Kidney (tissue), 14 donors: ENCODE data around the gene CCDC57. TPM values are rescaled to one million over a fixed set of nuclear protein-coding genes. Genes with fewer than 3 reads are reported as not detected.

Experiments used
- DNase-seq, 5 donors: peaks; one replicate each; pipeline ENCODE4 v3.0.0-alpha.2; 2013 to 2020
- FAIRE-seq: peaks from 2 replicates; lab custom pipeline; 2012; peaks lifted over from hg19 to GRCh38; lab: Jason Lieb, UNC
- H3K27ac ChIP-seq, 2 donors: one replicate each; pipeline ENCODE4 v1.7.0; 2013; ENCODE audit warnings: low read depth in 2 of 2, low read length in 2 of 2, inconsistent platforms in 1 of 2
- H3K27me3 ChIP-seq: one replicate; pipeline ENCODE4 v1.7.1; 2013; ENCODE audit warnings: low read length, inconsistent platforms; ENCODE audit not compliant: control insufficient read depth, insufficient read depth
- H3K36me3 ChIP-seq, 3 donors: one replicate each; pipeline versions ENCODE4 v1.7.0 to v1.7.1; 2013; ENCODE audit warnings: low read length in 3 of 3, control low read depth in 1 of 3, inconsistent platforms in 1 of 3; ENCODE audit not compliant: insufficient read depth in 3 of 3, control insufficient read depth in 2 of 3
- H3K4me1 ChIP-seq, 3 donors: one replicate each; pipeline versions ENCODE4 v1.7.0 to v1.7.1; 2013; ENCODE audit warnings: low read length in 3 of 3, inconsistent platforms in 1 of 3, low read depth in 1 of 3; ENCODE audit not compliant: control insufficient read depth in 2 of 3, insufficient read depth in 2 of 3
- H3K4me3 ChIP-seq, 3 donors: one replicate each; pipeline versions ENCODE4 v1.7.0 to v1.8.1; 2013; ENCODE audit warnings: low read length in 3 of 3, control low read depth in 1 of 3, inconsistent platforms in 1 of 3
- H3K9ac ChIP-seq, 3 donors: one replicate each; pipeline versions ENCODE4 v1.7.0 to v1.7.1; 2013; ENCODE audit warnings: low read length in 3 of 3, control low read depth in 1 of 3, inconsistent platforms in 1 of 3
- H3K9me3 ChIP-seq, 3 donors: one replicate each; pipeline versions ENCODE4 v1.7.0 to v1.7.1; 2013; ENCODE audit warnings: low read length in 3 of 3, control low read depth in 1 of 3, inconsistent platforms in 1 of 3; ENCODE audit not compliant: control insufficient read depth in 2 of 3, insufficient read depth in 1 of 3
- intact Hi-C: fragments of 100-400 bp; cut with DNase I; formaldehyde crosslinking; loops from one replicate; pipeline ENCODE4 v1.11.1; 2022
- polyA plus RNA-seq: library from polyadenylated mRNA; stranded (reverse); fragments of 350-450 nt; fragmentation: Illumina TruSeq; extraction: RNeasy Lipid Tissue Mini Kit (QIAGEN cat#74804); gene quantifications from one replicate; pipeline ENCODE4 v1.2.3, GENCODE V29; 2014; ENCODE audit warnings: low read depth, low replicate concordance; ENCODE audit not compliant: insufficient read depth
- total RNA-seq: library from RNA; stranded (reverse); fragmentation: NEBNext Ultra II Directional; extraction: Animal tissue kit (Norgen Biotek cat#: 25700); gene quantifications from one replicate; pipeline ENCODE4 v1.2.1, GENCODE V29; 2021
- TF ChIP-seq, protein P1 (sequence below): IDR thresholded peaks from 3 replicates; pipeline ENCODE4 v1.5.1; 2012; ENCODE audit warnings: mild to moderate bottlenecking, moderate library complexity, borderline replicate concordance; ENCODE audit not compliant: insufficient read depth; ENCODE audit errors: extremely low read depth
- donor health status: control.
- donor health status: control.
- donor health status: control.
- donor health status: control.
- donor health status: control.
- donor health status: DM: yes; HTN: yes; CAD: no.
- donor health status: Normal renal cell carcinoma (clear cell type).

CCDC57 gene
- total and polyA plus RNA-seq, 2 donors from 2014 or later, result 46.7 to 79.4 TPM

DNA sequence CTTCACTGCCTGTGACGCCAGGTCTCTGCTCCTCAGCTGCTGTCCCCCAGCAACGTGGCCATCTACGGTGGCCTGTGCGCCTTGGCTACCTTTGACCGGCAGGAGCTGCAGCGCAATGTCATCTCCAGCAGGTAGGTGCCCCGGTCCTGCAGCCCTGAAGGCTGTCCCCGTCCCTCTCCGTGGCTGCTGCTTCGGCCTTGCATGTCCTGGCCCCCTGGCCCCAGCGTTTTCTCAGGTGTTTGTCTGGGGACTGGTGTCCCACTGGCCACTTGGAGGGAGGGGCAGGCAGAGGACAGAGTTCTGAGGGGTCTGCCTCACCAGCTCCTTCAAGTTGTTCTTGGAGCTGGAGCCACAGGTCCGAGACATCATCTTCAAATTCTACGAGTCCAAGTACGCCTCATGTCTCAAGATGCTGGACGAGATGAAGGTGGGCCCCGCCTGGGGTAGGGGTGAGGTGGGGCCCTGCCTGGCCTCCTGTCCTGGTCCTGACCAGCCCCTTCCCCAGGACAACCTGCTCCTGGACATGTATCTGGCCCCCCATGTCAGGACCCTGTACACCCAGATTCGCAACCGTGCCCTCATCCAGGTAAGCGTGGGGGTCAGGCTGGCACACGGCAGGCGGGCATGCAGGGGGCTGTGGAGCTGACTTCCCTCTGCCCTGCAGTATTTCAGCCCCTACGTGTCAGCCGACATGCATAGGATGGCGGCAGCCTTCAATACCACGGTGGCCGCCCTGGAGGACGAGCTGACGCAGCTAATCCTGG, 156.5 kb downstream of the CCDC57 start:
- intact Hi-C loops, result no loop called here
- TF ChIP-seq, protein P1, sequence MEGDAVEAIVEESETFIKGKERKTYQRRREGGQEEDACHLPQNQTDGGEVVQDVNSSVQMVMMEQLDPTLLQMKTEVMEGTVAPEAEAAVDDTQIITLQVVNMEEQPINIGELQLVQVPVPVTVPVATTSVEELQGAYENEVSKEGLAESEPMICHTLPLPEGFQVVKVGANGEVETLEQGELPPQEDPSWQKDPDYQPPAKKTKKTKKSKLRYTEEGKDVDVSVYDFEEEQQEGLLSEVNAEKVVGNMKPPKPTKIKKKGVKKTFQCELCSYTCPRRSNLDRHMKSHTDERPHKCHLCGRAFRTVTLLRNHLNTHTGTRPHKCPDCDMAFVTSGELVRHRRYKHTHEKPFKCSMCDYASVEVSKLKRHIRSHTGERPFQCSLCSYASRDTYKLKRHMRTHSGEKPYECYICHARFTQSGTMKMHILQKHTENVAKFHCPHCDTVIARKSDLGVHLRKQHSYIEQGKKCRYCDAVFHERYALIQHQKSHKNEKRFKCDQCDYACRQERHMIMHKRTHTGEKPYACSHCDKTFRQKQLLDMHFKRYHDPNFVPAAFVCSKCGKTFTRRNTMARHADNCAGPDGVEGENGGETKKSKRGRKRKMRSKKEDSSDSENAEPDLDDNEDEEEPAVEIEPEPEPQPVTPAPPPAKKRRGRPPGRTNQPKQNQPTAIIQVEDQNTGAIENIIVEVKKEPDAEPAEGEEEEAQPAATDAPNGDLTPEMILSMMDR, result no peak
- peaks cover 0 to 20% (median 4%) of the 10 kb centered on the region in 3 donors for H3K36me3 ChIP-seq
- H3K4me1 ChIP-seq, result peaks cover 0 to 23% (median 12%) of the 10 kb centered on the region in 3 donors
- FAIRE-seq, result no peak
- H3K27me3 ChIP-seq, result no peaks in the 10 kb centered on the region
- no peaks in the 10 kb centered on the region for H3K9me3 ChIP-seq
- H3K9ac ChIP-seq, result no peak overlapping the region
- H3K27ac ChIP-seq, result no peak overlapping the region
- DNase-seq, result peak in 1 of 5 donors; percentile 76
- H3K4me3 ChIP-seq, result no peak overlapping the region

DNA sequence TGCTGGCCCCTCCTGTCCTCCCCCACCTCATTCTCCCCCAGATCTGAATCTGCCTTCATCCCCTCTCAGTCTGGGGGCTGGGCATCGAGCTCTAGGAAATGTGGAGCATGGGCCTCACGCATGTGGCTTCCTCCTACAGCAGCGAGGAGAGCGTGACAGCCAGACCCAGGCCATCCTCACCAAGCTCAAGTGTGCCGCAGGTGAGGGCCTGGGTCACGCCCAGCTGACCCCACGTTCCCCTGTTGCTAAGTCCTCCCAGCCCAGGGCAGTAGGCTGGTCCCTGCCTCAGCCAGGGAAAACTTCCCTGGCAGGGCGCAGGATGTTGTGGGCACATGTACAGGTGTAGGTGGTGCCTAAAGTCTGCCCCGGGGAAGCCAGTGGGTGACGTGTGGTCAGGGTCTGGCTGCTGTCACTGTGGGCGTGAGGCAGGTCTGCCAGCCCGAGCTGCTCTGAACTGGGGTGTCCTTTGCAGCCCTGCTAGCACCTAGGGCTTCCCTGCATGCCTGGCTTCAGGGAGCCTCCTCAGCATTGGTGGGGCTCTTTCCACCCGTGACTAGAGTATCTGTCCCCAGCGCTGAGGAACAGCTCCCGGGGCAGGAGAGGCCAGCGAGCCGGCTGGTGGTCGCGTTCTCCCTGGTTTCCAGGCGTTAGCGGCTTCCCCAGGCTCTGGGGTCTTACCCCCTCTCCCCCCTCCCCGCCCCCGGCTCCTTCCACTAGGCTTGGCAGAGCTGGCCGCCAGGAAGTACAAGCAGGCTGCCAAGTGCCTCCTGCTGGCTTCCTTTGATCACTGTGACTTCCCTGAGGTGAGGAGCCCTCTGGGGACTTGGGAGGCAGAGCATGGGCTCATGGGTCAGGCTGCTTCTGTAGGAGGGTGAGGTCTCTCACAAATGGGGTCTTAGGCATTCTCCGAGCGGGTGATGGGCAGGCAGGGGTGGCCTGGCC, 157.3 kb downstream of the CCDC57 start:
- Histone ChIP-seq H3K9ac (no peak overlapping the region), H3K36me3 (peaks cover 0 to 13% (median 2%) of the 10 kb centered on the region in 3 donors), H3K4me3 (no peak overlapping the region), H3K27me3 (no peaks in the 10 kb centered on the region), H3K9me3 (no peaks in the 10 kb centered on the region), H3K4me1 (peaks cover 0 to 30% (median 12%) of the 10 kb centered on the region in 3 donors), H3K27ac (no peak overlapping the region)
- DNase-seq (peak in 1 of 5 donors; percentile 56), FAIRE-seq (no peak)
- intact Hi-C loops, result no loop called here
- TF ChIP-seq, protein P1, result no peak

DNA sequence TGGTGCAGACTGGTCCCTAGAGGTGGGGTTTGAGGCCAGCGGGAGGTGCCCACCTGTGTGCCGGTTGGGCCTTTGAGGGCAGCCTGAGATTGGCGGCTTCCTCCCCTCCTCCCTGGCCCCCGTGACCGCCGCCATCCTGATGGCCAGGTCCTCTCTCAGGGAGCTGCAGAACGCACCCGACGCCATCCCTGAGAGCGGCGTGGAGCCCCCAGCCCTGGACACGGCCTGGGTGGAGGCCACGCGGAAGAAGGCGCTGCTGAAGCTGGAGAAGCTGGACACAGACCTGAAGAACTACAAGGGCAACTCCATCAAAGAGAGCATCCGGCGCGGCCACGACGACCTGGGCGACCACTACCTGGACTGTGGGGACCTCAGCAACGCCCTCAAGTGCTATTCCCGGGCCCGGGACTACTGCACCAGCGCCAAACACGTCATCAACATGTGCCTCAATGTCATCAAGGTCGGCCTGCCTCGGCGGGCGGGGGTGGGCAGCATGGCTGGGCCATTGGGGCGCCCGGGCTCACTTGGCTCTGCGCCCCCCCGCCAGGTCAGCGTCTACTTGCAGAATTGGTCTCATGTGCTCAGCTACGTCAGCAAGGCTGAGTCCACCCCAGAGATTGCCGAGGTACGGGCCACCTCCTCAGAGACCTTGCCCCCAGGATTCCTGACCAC, 158.2 kb downstream of the CCDC57 start:
- TF ChIP-seq, protein P1, result no peak
- peaks cover 0 to 13% (median 2%) of the 10 kb centered on the region in 3 donors for H3K36me3 ChIP-seq
- peak in 1 of 5 donors; percentile 73 for DNase-seq

More for the DNA sequence above, 158.2 kb downstream of the CCDC57 start:
- H3K27me3 ChIP-seq, result no peaks in the 10 kb centered on the region
- no peak for FAIRE-seq
- peaks cover 0 to 32% (median 12%) of the 10 kb centered on the region in 3 donors for H3K4me1 ChIP-seq
- H3K27ac ChIP-seq, result no peak overlapping the region
- H3K9ac ChIP-seq, result no peak overlapping the region
- H3K4me3 ChIP-seq, result no peak overlapping the region
- intact Hi-C loops, result no loop called here
- no peaks in the 10 kb centered on the region for H3K9me3 ChIP-seq
